Subcutaneous adipose tissue (tissue), 4 donors: ENCODE results near the gene MCAM. TPM values are rescaled to one million over a fixed set of nuclear protein-coding genes. Genes with fewer than 3 reads are reported as not detected.

Experiments used
- total RNA-seq, 4 donors: library from RNA; depleted of rRNA; stranded (reverse); fragments of >200 nt; gene quantifications; one replicate each; pipeline ENCODE4 v1.1.0, GENCODE V29; 2016
- TF ChIP-seq, protein P1 (sequence below): fragments of 450-650 bp; IDR thresholded peaks from one replicate; pipeline ENCODE4 v1.5.1; 2016; ENCODE audit warnings: low read depth, mild to moderate bottlenecking, control low read depth, antibody characterized with exemption, moderate library complexity

The MCAM gene
- total RNA-seq, 4 donors from 2014 or later: 655 to 1,853 (median 1,046) TPM

DNA sequence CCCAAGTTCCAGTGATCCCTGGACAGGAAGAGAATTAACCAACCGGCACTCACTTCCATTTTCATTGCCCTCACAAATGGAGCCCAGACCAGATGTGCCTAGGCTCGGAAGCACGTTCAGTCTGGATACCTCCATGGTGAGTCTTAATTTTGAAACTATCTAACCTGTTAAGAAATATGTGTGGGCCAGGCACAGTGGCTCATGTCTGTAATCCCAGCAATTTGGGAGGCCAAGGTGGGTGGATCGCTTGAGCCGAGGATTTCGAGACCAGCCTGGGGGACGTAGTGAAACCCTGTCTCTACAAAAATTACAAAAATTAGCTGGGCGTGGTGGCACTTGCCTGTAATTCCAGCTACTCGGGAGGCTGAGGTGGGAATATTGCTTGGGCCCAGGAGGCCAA is 31.5 kb downstream of the MCAM start:
- TF ChIP-seq, protein P1, sequence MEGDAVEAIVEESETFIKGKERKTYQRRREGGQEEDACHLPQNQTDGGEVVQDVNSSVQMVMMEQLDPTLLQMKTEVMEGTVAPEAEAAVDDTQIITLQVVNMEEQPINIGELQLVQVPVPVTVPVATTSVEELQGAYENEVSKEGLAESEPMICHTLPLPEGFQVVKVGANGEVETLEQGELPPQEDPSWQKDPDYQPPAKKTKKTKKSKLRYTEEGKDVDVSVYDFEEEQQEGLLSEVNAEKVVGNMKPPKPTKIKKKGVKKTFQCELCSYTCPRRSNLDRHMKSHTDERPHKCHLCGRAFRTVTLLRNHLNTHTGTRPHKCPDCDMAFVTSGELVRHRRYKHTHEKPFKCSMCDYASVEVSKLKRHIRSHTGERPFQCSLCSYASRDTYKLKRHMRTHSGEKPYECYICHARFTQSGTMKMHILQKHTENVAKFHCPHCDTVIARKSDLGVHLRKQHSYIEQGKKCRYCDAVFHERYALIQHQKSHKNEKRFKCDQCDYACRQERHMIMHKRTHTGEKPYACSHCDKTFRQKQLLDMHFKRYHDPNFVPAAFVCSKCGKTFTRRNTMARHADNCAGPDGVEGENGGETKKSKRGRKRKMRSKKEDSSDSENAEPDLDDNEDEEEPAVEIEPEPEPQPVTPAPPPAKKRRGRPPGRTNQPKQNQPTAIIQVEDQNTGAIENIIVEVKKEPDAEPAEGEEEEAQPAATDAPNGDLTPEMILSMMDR: no peak

DNA sequence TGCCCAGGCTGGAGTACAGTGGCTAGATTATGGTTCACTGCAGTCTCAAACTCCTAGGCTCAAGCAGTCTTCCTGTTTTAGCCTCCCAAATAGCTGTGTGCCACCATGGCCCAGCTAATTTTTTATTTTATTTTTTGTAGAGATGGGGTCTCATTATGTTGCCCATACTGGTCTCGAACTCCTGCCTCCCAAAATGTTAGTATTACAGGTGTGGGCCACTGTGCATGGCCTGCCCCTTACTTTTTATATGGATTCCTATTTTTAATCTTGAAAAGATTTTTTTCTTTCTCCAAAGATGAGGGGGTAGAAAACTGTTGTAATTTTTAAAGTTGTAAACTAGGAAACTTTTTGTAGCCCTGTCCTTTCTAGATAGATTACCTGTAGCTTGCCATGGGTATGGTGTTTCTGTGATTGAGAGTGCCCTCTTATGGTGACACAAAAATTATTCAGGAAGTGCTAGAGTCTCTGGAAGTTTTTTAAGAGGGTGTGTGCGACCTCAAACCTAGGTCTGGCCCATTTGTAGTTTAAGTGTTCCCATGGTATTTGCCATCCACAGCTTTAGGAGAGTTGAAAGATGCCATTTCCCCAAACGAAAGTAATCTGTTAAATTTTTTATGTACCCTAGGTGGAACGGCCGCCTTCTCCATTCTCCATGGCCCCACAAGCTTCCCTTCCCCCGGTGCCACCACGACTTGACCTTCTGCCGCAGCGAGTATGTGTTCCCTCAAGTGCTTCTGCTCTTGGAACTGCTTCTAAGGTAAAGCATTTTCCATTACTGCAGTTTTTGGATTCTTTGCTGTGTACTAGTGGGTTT is 32.4 kb downstream of the MCAM start:
- TF ChIP-seq, protein P1: no peak

DNA sequence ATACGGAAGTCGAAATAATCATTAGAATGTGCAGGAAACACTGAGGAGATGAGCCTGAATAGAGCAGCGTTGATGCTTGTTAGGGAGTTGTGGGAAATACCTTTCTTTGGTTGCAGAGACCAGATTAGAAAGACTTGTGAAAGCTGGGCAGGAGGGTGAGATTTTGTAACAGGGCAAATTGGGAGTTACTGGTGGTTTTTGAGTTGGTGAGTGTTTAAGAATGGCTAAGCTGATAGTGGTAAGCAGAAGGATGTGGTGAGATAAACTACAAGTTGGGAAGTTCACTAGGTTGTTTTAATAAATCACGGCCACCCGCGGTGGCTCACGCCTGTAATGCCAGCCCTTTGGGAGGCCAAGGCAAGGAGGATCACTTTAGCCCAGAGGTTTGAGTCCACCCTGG is 34.4 kb downstream of the MCAM start:
- TF ChIP-seq, protein P1: no peak

DNA sequence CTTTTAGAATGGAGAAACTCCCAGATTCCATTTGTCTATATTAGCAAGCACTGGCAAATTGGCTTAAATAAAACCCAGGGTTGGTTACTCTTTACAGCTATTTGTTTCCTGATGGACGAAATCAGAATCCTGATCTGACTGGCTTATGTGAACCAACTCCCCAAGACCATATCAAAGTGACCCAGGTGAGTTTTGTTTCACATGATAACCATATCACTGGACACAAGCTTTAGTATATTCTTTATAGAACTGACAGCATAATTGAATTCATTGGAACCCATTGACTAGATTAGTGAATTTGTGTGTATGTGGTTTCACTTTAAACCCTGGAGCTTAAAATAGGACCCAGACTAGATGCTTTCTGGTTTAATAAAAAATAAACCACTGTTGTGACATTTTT is 39.3 kb downstream of the MCAM start:
- TF ChIP-seq, protein P1: no peak

DNA sequence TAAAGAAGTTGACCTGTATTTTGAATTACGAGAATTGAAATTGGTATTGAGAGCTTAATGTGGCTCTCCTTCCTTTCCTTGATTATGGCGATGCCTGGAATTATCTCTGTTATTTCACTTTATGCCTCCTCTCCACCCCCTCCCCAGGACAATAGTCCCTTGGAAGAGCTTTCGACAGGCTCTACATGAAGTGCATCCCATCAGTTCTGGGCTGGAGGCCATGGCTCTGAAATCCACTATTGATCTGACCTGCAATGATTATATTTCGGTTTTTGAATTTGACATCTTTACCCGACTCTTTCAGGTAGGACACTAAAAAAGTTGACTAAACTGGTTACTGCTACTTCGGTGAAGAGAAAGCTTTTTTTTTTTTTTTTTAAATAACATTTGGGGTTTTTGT is 43.2 kb downstream of the MCAM start:
- TF ChIP-seq, protein P1: no peak

DNA sequence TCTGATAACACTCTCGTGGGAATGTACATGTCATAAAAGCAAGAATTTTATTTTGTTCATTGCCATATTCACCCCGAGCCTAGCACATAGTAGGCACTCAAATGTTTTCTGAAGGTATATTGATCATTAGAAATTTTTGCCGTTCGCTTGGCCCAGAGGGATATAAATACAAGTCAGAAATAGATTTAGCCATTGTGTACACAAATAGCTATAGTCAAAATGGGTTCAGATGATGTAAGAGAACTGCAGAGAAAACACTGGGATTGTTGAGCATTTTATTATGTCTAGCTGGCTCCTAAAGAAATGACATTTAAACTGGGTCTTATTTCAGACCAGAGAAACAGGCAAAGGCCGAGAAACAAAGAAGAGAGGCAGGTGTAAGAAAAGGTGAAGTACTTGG is 49.3 kb downstream of the MCAM start:
- TF ChIP-seq, protein P1: no peak

DNA sequence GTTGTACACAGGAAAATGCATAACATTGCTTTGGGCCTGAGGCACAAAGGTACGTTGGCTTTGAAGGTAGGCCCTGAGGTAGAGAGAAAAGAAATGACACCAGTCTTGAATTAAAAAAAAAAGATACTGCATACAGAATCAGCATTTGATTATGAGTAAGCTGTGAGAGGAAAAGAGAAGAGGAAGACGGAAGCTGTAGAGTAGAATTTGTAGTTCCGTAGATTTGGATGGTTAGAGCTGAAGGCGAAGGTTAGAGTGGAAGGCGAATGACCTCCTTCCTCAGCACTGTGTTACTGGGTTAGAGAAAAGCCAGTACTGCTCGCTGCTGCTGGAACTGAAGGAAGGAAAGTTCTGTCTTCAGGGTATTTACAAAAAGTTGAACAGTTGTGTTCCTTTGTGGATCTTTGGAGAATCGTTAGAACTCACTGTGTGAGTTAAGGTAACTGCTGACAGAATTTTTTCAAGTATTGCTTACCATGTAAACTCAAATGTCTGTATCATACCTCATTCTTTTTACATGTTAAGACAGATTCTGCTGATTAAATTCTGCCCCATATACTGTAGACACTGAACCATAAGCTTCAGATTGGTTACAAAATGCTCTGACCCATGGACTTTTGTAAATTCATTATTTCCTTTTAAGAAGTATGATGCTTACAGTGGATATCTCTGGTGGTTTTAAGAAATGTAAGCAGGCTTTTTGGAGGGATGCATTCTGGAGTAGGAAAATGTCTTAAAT is 50.2 kb downstream of the MCAM start:
- TF ChIP-seq, protein P1: no peak
